Neural cell (in vitro differentiated cells): Measurements from ENCODE around the gene CIITA. TPM values are rescaled to one million over a fixed set of nuclear protein-coding genes. Genes with fewer than 3 reads are reported as not detected.

Source experiments
- H2AFZ ChIP-seq: fragments of 200-600, 300-800 bp; sonication (generic), shearing (Covaris generic); 2 replicates; pipeline ENCODE4 v1.6.0; 2014; ENCODE audit warnings: low read depth, mild to moderate bottlenecking, antibody characterized with exemption, low read length, moderate library complexity
- H3F3A ChIP-seq: fragments of 200-600 bp; shearing (Covaris generic); 2 replicates; pipeline ENCODE4 v1.6.1; 2016; ENCODE audit warnings: mild to moderate bottlenecking, moderate library complexity, mixed read lengths, antibody characterized with exemption, low read length; ENCODE audit not compliant: insufficient read depth, poor library complexity, severe bottlenecking
- H3K27ac ChIP-seq: fragments of 200-600, 300-800 bp; sonication (generic), shearing (Covaris generic); 2 replicates; pipeline ENCODE4 v1.5.1; 2014; ENCODE audit warnings: mild to moderate bottlenecking, low read length, moderate library complexity
- H3K27me3 ChIP-seq: fragments of 300-800, 200-600 bp; sonication (generic), shearing (Covaris generic); 2 replicates; pipeline ENCODE4 v1.6.0; 2014; ENCODE audit warnings: mild to moderate bottlenecking, low read depth, low read length, moderate library complexity; ENCODE audit not compliant: insufficient read depth
- H3K36me3 ChIP-seq: fragments of 300-800, 200-600 bp; sonication (generic), shearing (Covaris generic); 2 replicates; pipeline ENCODE4 v1.5.1; 2014; ENCODE audit warnings: mild to moderate bottlenecking, antibody characterized with exemption, low read length, moderate library complexity; ENCODE audit not compliant: insufficient read depth
- H3K4me2 ChIP-seq: fragments of 300-800, 200-600 bp; sonication (generic), shearing (Covaris generic); 2 replicates; pipeline ENCODE4 v1.6.0; 2014; ENCODE audit warnings: mild to moderate bottlenecking, low read length
- H3K4me3 ChIP-seq: fragments of 300-800, 200-600 bp; sonication (generic), shearing (Covaris generic); 2 replicates; pipeline ENCODE4 v1.5.1; 2014; ENCODE audit warnings: mild to moderate bottlenecking, low read length, moderate library complexity
- H3K79me2 ChIP-seq: fragments of 200-600 bp; shearing (Covaris generic); replicated peaks from 2 replicates; pipeline ENCODE4 v1.6.0; 2014; ENCODE audit warnings: mild to moderate bottlenecking, low read length, moderate library complexity; ENCODE audit not compliant: insufficient read depth
- H3K9ac ChIP-seq: fragments of 300-800, 200-600 bp; sonication (generic), shearing (Covaris generic); 2 replicates; pipeline ENCODE4 v1.6.1; 2016; ENCODE audit warnings: mild to moderate bottlenecking, low read length, mixed read lengths
- H3K9me2 ChIP-seq: fragments of 200-600 bp; shearing (Covaris generic); 2 replicates; pipeline ENCODE4 v1.6.1; 2016; ENCODE audit warnings: mild to moderate bottlenecking, low read length, mixed read lengths; ENCODE audit not compliant: insufficient read depth
- H3K9me3 ChIP-seq: fragments of 200-600, 300-800 bp; sonication (generic), shearing (Covaris generic); 2 replicates; pipeline ENCODE4 v1.6.1; 2016; ENCODE audit warnings: mild to moderate bottlenecking, mixed run types, low read length, moderate library complexity, mixed read lengths
- H4K20me1 ChIP-seq: fragments of 200-600 bp; shearing (Covaris generic); 2 replicates; pipeline ENCODE4 v1.6.1; 2016; ENCODE audit warnings: mild to moderate bottlenecking, mixed run types; ENCODE audit not compliant: insufficient read depth
- CTCF ChIP-seq: fragments of 450-650 bp; IDR thresholded peaks from 2 replicates; pipeline ENCODE4 v1.5.1; 2014; ENCODE audit warnings: antibody characterized with exemption, mild to moderate bottlenecking, moderate library complexity; ENCODE audit not compliant: poor library complexity, severe bottlenecking
- EP300 ChIP-seq: fragments of 450-650 bp; conservative IDR thresholded peaks from 2 replicates; pipeline ENCODE4 v1.6.1; 2014; ENCODE audit warnings: antibody characterized with exemption, mild to moderate bottlenecking, moderate library complexity; ENCODE audit not compliant: poor library complexity, severe bottlenecking
- EZH2 ChIP-seq: fragments of 200-600, 300-800 bp; shearing (Covaris generic), sonication (generic); IDR thresholded peaks from 2 replicates; pipeline ENCODE4 v1.6.1; 2014; ENCODE audit warnings: antibody characterized with exemption, low read length, borderline replicate concordance, mild to moderate bottlenecking; ENCODE audit not compliant: insufficient read depth, poor library complexity, severe bottlenecking
- MXI1 ChIP-seq: fragments of 450-650 bp; conservative IDR thresholded peaks from 2 replicates; pipeline ENCODE4 v1.6.1; 2014; ENCODE audit warnings: antibody characterized with exemption, mild to moderate bottlenecking; ENCODE audit not compliant: poor library complexity, severe bottlenecking
- POLR2AphosphoS5 ChIP-seq: IDR thresholded peaks from 2 replicates; pipeline ENCODE4 v1.6.1; 2012
- RAD21 ChIP-seq: fragments of 450-650 bp; conservative IDR thresholded peaks from 2 replicates; pipeline ENCODE4 v1.6.1; 2014; ENCODE audit warnings: antibody characterized with exemption, mild to moderate bottlenecking, moderate library complexity
- SMC3 ChIP-seq: fragments of 450-650 bp; conservative IDR thresholded peaks from 2 replicates; pipeline ENCODE4 v1.6.1; 2014; ENCODE audit warnings: antibody characterized with exemption, mild to moderate bottlenecking, moderate library complexity; ENCODE audit not compliant: poor library complexity
- TAF1 ChIP-seq: IDR thresholded peaks from 2 replicates; pipeline ENCODE4 v1.6.1; 2012; ENCODE audit warnings: low read depth
- polyA plus RNA-seq: library from polyadenylated mRNA; depleted of rRNA; stranded (reverse); fragments of >200 nt; gene quantifications from 2 replicates; pipeline ENCODE4 v1.2.3, GENCODE V29; 2014
- TF ChIP-seq, protein P1 (sequence below): IDR thresholded peaks from 2 replicates; pipeline ENCODE4 v1.6.1; 2012; ENCODE audit warnings: borderline replicate concordance

Gene CIITA
- polyA plus RNA-seq, 1 donor from 2014 or later = not detected

GRCh38 chr16:10970065-10970464 lies 93.1 kb downstream of the CIITA start:
- Histone ChIP-seq H3K9me2 (no peaks in the 10 kb centered on the region), H3K79me2 (no peaks in the 10 kb centered on the region), H3K27me3 (no peaks in the 10 kb centered on the region), H2AFZ (no peak overlapping the region), H3K4me3 (no peak overlapping the region), H3K9ac (no peak overlapping the region), H3K9me3 (no peaks in the 10 kb centered on the region), H3K27ac (no peak overlapping the region), H3K36me3 (peaks cover 4% of the 10 kb centered on the region), H3F3A (no peaks in the 10 kb centered on the region), H3K4me2 (no peak overlapping the region), H4K20me1 (no peaks in the 10 kb centered on the region)
- TF ChIP-seq EZH2 = no peak
- no peak for TF ChIP-seq MXI1
- TF ChIP-seq RAD21 = no peak
- TF ChIP-seq POLR2AphosphoS5 = no peak
- TF ChIP-seq TAF1 = no peak
- TF ChIP-seq, protein P1, sequence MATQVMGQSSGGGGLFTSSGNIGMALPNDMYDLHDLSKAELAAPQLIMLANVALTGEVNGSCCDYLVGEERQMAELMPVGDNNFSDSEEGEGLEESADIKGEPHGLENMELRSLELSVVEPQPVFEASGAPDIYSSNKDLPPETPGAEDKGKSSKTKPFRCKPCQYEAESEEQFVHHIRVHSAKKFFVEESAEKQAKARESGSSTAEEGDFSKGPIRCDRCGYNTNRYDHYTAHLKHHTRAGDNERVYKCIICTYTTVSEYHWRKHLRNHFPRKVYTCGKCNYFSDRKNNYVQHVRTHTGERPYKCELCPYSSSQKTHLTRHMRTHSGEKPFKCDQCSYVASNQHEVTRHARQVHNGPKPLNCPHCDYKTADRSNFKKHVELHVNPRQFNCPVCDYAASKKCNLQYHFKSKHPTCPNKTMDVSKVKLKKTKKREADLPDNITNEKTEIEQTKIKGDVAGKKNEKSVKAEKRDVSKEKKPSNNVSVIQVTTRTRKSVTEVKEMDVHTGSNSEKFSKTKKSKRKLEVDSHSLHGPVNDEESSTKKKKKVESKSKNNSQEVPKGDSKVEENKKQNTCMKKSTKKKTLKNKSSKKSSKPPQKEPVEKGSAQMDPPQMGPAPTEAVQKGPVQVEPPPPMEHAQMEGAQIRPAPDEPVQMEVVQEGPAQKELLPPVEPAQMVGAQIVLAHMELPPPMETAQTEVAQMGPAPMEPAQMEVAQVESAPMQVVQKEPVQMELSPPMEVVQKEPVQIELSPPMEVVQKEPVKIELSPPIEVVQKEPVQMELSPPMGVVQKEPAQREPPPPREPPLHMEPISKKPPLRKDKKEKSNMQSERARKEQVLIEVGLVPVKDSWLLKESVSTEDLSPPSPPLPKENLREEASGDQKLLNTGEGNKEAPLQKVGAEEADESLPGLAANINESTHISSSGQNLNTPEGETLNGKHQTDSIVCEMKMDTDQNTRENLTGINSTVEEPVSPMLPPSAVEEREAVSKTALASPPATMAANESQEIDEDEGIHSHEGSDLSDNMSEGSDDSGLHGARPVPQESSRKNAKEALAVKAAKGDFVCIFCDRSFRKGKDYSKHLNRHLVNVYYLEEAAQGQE = no peak

DNA sequence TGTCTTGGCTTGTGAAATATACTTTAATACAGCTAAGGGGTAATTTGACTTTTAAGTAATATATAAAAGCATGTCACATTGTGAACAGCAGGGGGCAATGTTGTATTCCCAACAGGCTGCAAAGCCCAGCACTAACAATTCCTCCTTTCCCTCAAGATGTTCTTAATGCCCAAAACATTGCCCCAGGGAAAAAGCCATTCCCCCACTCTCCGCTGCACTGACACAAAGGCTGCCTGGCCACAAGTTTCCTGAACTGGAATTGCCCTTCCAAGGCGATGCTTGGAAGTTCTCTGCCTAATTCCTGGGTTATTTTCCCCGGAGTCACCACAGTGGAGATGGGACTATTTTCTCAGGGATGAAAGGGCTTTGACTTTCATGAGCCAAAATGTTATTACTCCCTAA lies 94.6 kb downstream of the CIITA start:
- H3K79me2 ChIP-seq = no peaks in the 10 kb centered on the region
- H3K4me3 ChIP-seq = no peak overlapping the region
- no peak overlapping the region for H3K9ac ChIP-seq
- no peaks in the 10 kb centered on the region for H3F3A ChIP-seq
- H3K27ac ChIP-seq = no peak overlapping the region
- no peaks in the 10 kb centered on the region for H3K9me3 ChIP-seq
- no peaks in the 10 kb centered on the region for H3K9me2 ChIP-seq
- H4K20me1 ChIP-seq = no peaks in the 10 kb centered on the region
- H3K4me2 ChIP-seq = no peak overlapping the region
- H3K27me3 ChIP-seq = no peaks in the 10 kb centered on the region
- H3K36me3 ChIP-seq = peaks cover 4% of the 10 kb centered on the region
- no peak overlapping the region for H2AFZ ChIP-seq
- TF ChIP-seq POLR2AphosphoS5 = no peak
- no peak for TF ChIP-seq MXI1
- TF ChIP-seq, protein P1 = no peak
- peak; percentile 75 for TF ChIP-seq SMC3
- TF ChIP-seq CTCF = peak; percentile 79
- TF ChIP-seq TAF1 = no peak
- peak; percentile 74 for TF ChIP-seq RAD21
- no peak for TF ChIP-seq EP300
- no peak for TF ChIP-seq EZH2
